Endothelial cell of umbilical vein (primary cell): ENCODE data around the gene ELL2. TPM values are rescaled to one million over a fixed set of nuclear protein-coding genes. Genes with fewer than 3 reads are reported as not detected.

Experiments
- BruUV-seq: library from RNA; stranded (reverse); fragments of 400-500 nt; replicated peaks from 2 replicates; lab custom pipeline; 2021; lab: Mats Ljungman, UMichigan
- CTCF ChIA-PET: fragments of 300-600, 350-600 bp; sonication (Branson Sonifier 250); formaldehyde crosslinking; loops from one replicate; lab custom pipeline; 2021; ENCODE audit warnings: antibody characterized with exemption, inconsistent platforms; lab: Charles Lee
- POLR2A ChIA-PET: fragments of 300-600, 350-600 bp; sonication (Branson Sonifier 250); formaldehyde crosslinking; loops from one replicate; lab custom pipeline; 2021; ENCODE audit warnings: antibody characterized with exemption, inconsistent platforms; lab: Charles Lee
- DNase-seq: peaks from one replicate; pipeline ENCODE4 v3.0.0-alpha.2; 2011; ENCODE audit warnings: low read depth, low spot score
- FAIRE-seq: peaks from 2 replicates; lab custom pipeline; 2011; peaks lifted over from hg19 to GRCh38; lab: Jason Lieb, UNC
- H2AFZ ChIP-seq: 2 replicates; pipeline ENCODE4 v1.6.0; 2012; ENCODE audit warnings: low read depth, low read length, control low read depth, inconsistent platforms
- H3K27ac ChIP-seq: 2 replicates; pipeline ENCODE4 v1.5.1; 2011; ENCODE audit warnings: low read depth, mild to moderate bottlenecking, control low read depth, low read length, moderate library complexity; ENCODE audit not compliant: insufficient read depth
- H3K27me3 ChIP-seq, 2 experiments: 2 replicates each; pipeline versions ENCODE4 v1.6.0 to v1.6.1; 2011; ENCODE audit warnings: low read length in 2 of 2, mixed read lengths in 1 of 2; ENCODE audit not compliant: control insufficient read depth in 2 of 2, insufficient read depth in 2 of 2
- H3K36me3 ChIP-seq, 2 experiments: 2 replicates in 1 of 2; 3 replicates in 1 of 2; pipeline ENCODE4 v1.5.1; 2011; ENCODE audit warnings: low read length in 2 of 2, mild to moderate bottlenecking in 1 of 2, moderate library complexity in 1 of 2; ENCODE audit not compliant: control insufficient read depth in 2 of 2, insufficient read depth in 2 of 2; ENCODE audit errors: extremely low read depth in 1 of 2
- H3K4me1 ChIP-seq: 3 replicates; pipeline ENCODE4 v1.5.1; 2011; ENCODE audit warnings: mild to moderate bottlenecking, low read length; ENCODE audit not compliant: control insufficient read depth, insufficient read depth; ENCODE audit errors: extremely low read depth
- H3K4me2 ChIP-seq: 2 replicates; pipeline ENCODE4 v1.6.1; 2011; ENCODE audit warnings: low read length, control low read depth, mixed read lengths; ENCODE audit not compliant: insufficient read depth
- H3K4me3 ChIP-seq, 3 experiments: fragments of 200-600 bp in 1 of 3; sonication (generic), shearing (Covaris generic) in 1 of 3; replicated peaks in 1 of 3; 2 replicates each; pipeline ENCODE4 v1.5.1; 2011 to 2016; ENCODE audit warnings: control low read depth in 3 of 3, low read length in 3 of 3, mild to moderate bottlenecking in 2 of 3, inconsistent platforms in 1 of 3, low read depth in 1 of 3, moderate library complexity in 1 of 3; ENCODE audit not compliant: insufficient read depth in 1 of 3
- H3K79me2 ChIP-seq: 2 replicates; pipeline ENCODE4 v1.6.0; 2012; ENCODE audit warnings: low read length, inconsistent platforms; ENCODE audit not compliant: control insufficient read depth, insufficient read depth
- H3K9ac ChIP-seq: replicated peaks from 2 replicates; pipeline ENCODE3; 2011; ENCODE audit warnings: low read length, control low read depth; ENCODE audit not compliant: insufficient read depth; ENCODE audit errors: extremely low read depth
- H3K9me1 ChIP-seq: replicated peaks from 3 replicates; pipeline ENCODE4 v1.6.0; 2011; ENCODE audit warnings: mild to moderate bottlenecking, low read length; ENCODE audit not compliant: control insufficient read depth, insufficient read depth; ENCODE audit errors: extremely low read depth
- H3K9me3 ChIP-seq: replicated peaks from 2 replicates; pipeline ENCODE4 v1.5.1; 2012; ENCODE audit warnings: low read length, inconsistent platforms; ENCODE audit not compliant: control insufficient read depth, insufficient read depth
- H4K20me1 ChIP-seq: replicated peaks from 2 replicates; pipeline ENCODE3; 2011; ENCODE audit warnings: mild to moderate bottlenecking, low read length; ENCODE audit not compliant: control insufficient read depth, insufficient read depth; ENCODE audit errors: extremely low read depth
- EZH2 ChIP-seq: IDR thresholded peaks from 2 replicates; pipeline ENCODE4 v1.6.1; 2012; ENCODE audit warnings: borderline replicate concordance, low read depth, mild to moderate bottlenecking, moderate library complexity, low read length, inconsistent platforms; ENCODE audit not compliant: severe bottlenecking
- FOS ChIP-seq: IDR thresholded peaks from 2 replicates; pipeline ENCODE4 v1.6.1; 2011; ENCODE audit warnings: mild to moderate bottlenecking, low read length, moderate library complexity, borderline replicate concordance; ENCODE audit not compliant: insufficient read depth
- GATA2 ChIP-seq: IDR thresholded peaks from 2 replicates; pipeline ENCODE4 v1.7.0; 2011; ENCODE audit warnings: low read depth, mild to moderate bottlenecking, moderate library complexity, mixed read lengths, low read length; ENCODE audit not compliant: insufficient read length, insufficient read depth
- JUN ChIP-seq: IDR thresholded peaks from 2 replicates; pipeline ENCODE4 v1.6.1; 2011; ENCODE audit warnings: borderline replicate concordance, low read depth; ENCODE audit not compliant: insufficient read length, insufficient read depth
- MYC ChIP-seq: IDR thresholded peaks from one replicate; pipeline ENCODE4 v1.6.1; 2011; ENCODE audit warnings: mild to moderate bottlenecking, low read depth, low read length
- POLR2A ChIP-seq: IDR thresholded peaks from 2 replicates; pipeline ENCODE4 v1.6.1; 2012; ENCODE audit warnings: low read depth, mild to moderate bottlenecking, control low read depth, low read length
- POLR2AphosphoS5 ChIP-seq: IDR thresholded peaks from 2 replicates; pipeline ENCODE4 v1.6.1; 2012; ENCODE audit warnings: low read depth, mild to moderate bottlenecking, control low read depth, low read length, moderate library complexity; ENCODE audit not compliant: insufficient read depth
- dilution Hi-C: fragments of 300-500 bp; cut with MboI; formaldehyde crosslinking; loops from one replicate; pipeline ENCODE4 v1.15.0; 2019; ENCODE audit warnings: low sequenced_read_pairs; ENCODE audit not compliant: extremely low pct_ligation_motif_present
- intact Hi-C: fragments of 100-400 bp; cut with micrococcal nuclease; formaldehyde crosslinking; loops from one replicate; pipeline ENCODE4 v1.10.0; 2022
- polyA plus RNA-seq, 4 experiments: library from polyadenylated mRNA; depleted of rRNA in 3 of 4; stranded (reverse) in 3 of 4; unstranded in 1 of 4; fragments of >200 nt; gene quantifications; 2 replicates each; pipeline versions ENCODE4 v1.2.1 to v1.2.3, GENCODE V29; 2011 to 2012; ENCODE audit warnings: missing spikeins in 1 of 4
- total RNA-seq: library from RNA; stranded (reverse); gene quantifications from 2 replicates; pipeline ENCODE4 v1.2.3, GENCODE V29; 2021
- TF ChIP-seq, protein P1 (sequence below): IDR thresholded peaks from 2 replicates; pipeline ENCODE4 v1.6.1; 2011; ENCODE audit not compliant: insufficient read depth, insufficient read length
- TF ChIP-seq, protein P2 (sequence below), 2 donors: IDR thresholded peaks; 1 replicate in 1 of 2; 2 replicates in 1 of 2; pipeline ENCODE4 v1.5.1; 2011; ENCODE audit warnings: low read length in 2 of 2, mild to moderate bottlenecking in 2 of 2, moderate library complexity in 2 of 2, control low read depth in 1 of 2, inconsistent platforms in 1 of 2, low read depth in 1 of 2; ENCODE audit not compliant: insufficient read depth in 1 of 2; ENCODE audit errors: extremely low read depth in 1 of 2

Gene ELL2
- total and polyA plus RNA-seq, 2 donors (not counting 3 experiments of a cell fraction or from before 2014, with no cell fraction given), result 6.8 to 26.0 TPM

DNA sequence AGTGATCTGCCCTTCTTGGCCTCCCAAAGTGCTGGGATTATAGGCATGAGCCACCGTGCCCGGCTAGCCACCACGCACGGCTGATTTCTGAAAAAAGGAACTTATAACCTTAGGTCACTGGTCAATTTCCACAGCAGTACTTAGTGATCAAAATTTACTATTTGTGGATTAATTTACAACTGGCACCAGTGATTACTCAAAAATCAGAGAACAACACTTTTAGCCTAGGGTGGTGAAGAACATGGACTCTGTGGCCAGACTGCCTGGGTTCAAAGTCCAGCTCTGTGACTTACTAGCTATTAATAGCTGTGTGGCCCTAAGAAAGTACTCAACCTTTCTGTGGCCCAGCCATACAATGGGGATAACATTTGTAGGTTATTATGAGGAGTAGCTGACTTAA is 88.3 kb downstream of the ELL2 start:
- ChIA-PET POLR2A (no interaction called here), CTCF (interaction anchor here (1.2 kb wide), 1 partner anchor 11 kb away, joined by 3 read pairs; no protein-coding TSS in a partner anchor)
- dilution Hi-C loops, result no loop called here
- Histone ChIP-seq H3K9me1 (no peaks in the 10 kb centered on the region), H3K4me3 (no peak overlapping the region), H3K9ac (no peak overlapping the region), H4K20me1 (no peaks in the 10 kb centered on the region), H3K9me3 (no peaks in the 10 kb centered on the region), H3K27me3 (no peaks in the 10 kb centered on the region), H3K27ac (no peak overlapping the region), H2AFZ (no peak overlapping the region), H3K79me2 (no peaks in the 10 kb centered on the region), H3K36me3 (no peaks in the 10 kb centered on the region), H3K4me2 (no peak overlapping the region), H3K4me1 (peaks cover 19% of the 10 kb centered on the region)
- no TSS peak for BruUV-seq
- no peak for DNase-seq
- FAIRE-seq, result no peak
- TF ChIP-seq, protein P1, sequence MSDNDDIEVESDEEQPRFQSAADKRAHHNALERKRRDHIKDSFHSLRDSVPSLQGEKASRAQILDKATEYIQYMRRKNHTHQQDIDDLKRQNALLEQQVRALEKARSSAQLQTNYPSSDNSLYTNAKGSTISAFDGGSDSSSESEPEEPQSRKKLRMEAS, result no peak
- no peak for TF ChIP-seq GATA2
- no peak for TF ChIP-seq EZH2
- no peak for TF ChIP-seq POLR2AphosphoS5
- no peak for TF ChIP-seq POLR2A
- TF ChIP-seq, protein P2, sequence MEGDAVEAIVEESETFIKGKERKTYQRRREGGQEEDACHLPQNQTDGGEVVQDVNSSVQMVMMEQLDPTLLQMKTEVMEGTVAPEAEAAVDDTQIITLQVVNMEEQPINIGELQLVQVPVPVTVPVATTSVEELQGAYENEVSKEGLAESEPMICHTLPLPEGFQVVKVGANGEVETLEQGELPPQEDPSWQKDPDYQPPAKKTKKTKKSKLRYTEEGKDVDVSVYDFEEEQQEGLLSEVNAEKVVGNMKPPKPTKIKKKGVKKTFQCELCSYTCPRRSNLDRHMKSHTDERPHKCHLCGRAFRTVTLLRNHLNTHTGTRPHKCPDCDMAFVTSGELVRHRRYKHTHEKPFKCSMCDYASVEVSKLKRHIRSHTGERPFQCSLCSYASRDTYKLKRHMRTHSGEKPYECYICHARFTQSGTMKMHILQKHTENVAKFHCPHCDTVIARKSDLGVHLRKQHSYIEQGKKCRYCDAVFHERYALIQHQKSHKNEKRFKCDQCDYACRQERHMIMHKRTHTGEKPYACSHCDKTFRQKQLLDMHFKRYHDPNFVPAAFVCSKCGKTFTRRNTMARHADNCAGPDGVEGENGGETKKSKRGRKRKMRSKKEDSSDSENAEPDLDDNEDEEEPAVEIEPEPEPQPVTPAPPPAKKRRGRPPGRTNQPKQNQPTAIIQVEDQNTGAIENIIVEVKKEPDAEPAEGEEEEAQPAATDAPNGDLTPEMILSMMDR (IDR thresholded peaks at IDR 0.05; ENCODE audit: extremely low read depth in 1 of 2, insufficient read depth in 1 of 2, low read depth in 1 of 2, low read length in 2 of 2), result no peak
- no peak for TF ChIP-seq MYC
- no peak for TF ChIP-seq JUN
- TF ChIP-seq FOS, result no peak
- intact Hi-C loops, result no loop called here
